G401.6 (cell line): ENCODE results near the gene GLB1L3.

Experiments used
- FAIRE-seq: peaks from 2 replicates; lab custom pipeline; 2012; peaks lifted over from hg19 to GRCh38; lab: Jason Lieb, UNC

GLB1L3 gene, protein sequence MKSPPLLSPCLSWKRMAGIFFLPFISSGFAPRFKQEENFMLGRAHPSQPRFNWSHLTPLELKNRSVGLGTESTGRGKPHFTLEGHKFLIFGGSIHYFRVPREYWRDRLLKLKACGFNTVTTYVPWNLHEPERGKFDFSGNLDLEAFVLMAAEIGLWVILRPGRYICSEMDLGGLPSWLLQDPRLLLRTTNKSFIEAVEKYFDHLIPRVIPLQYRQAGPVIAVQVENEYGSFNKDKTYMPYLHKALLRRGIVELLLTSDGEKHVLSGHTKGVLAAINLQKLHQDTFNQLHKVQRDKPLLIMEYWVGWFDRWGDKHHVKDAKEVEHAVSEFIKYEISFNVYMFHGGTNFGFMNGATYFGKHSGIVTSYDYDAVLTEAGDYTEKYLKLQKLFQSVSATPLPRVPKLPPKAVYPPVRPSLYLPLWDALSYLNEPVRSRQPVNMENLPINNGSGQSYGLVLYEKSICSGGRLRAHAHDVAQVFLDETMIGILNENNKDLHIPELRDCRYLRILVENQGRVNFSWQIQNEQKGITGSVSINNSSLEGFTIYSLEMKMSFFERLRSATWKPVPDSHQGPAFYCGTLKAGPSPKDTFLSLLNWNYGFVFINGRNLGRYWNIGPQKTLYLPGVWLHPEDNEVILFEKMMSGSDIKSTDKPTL

DNA sequence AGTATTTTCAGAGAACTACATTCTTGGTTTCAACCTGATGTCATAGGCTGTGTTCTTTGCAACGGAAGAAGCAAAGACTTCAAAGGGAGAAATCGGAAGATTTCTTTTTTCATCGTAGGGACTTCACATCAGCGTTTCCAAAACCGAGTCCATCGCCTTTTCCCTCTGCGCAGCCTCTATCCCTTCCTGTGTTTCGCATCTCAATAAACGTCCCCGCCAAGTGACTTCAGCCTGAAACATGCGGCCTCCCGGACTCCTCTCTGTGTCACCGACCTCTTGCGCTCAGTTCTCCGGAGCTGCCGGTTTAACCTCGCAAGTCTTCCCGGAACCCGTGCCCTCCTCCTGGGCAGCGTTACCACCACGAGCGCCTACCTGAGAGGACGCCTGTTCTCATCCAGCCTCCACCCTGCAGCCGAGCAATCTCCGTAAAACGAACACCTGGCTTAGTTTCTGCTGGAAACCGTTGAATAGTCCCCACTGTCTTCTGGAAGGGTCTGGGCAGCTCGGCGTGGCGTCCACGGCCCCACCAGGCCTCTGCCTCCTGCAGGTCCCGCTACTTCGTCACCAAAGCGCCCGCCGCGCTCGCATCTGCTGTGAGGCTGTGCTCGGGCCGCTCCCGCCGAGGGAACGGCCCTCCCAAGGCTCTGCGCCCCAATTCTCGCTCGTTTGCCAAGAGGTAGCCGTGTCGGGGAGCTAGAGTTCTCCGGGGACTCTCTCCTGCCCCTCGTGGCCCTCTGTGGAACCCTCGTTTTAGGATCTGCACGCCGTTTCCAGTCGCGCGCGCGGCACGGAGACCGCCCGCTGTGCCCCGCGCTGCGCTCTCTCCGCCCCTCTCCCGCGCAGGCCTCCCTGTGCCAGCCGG lies at the start of gene GLB1L3:
Gene GLB1L3 (plus strand): TSS at position 846 of the 862 bp plus-strand sequence. CDS start 362 bp downstream, outside the sequence.
- FAIRE-seq: no peak

DNA sequence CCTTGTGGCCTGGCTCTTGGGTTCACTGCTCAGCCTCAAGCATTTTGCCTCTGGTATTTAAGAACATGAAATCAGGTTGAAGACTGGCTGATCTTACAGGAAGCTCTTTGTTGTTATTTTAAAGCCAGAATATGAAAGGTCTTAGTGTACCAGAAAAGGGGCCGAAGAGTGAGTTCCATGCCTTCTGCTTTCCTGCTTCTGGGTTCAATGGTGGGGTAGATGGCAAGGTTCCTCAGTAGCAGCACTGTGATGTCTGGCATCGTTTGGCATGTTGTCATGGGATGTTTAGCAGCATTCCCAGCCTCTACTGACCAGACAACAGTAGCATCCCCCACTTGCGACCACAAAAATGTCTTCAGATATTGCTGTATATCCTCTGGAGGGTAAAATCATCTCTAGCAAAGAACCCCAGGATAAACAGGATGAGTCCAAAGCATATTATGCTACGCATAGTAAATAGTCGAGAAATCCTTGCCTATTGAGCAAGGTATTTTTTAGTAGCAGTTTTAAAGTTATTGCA lies 49.3 kb upstream of the GLB1L3 start:
- no peak for FAIRE-seq

DNA sequence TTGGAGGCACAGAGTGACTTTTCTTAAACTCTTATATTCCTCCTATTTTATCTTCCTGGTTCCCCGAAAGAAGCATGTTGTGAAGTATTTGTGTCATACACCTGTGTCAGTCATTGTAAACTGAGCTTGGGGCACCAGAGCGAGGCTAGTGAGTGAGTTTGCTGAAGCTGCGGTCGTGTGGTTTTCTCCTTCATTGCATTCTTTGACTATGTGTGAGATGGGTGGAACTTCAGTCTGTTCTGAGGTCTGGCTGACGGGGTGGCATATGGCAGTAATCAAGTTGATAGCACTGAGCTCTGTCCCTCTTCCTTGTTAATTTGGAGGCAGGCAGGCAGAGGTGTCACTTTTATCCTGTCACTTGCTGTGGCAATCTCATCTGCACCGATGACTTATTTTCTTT lies 47.6 kb upstream of the GLB1L3 start:
- FAIRE-seq: no peak

DNA sequence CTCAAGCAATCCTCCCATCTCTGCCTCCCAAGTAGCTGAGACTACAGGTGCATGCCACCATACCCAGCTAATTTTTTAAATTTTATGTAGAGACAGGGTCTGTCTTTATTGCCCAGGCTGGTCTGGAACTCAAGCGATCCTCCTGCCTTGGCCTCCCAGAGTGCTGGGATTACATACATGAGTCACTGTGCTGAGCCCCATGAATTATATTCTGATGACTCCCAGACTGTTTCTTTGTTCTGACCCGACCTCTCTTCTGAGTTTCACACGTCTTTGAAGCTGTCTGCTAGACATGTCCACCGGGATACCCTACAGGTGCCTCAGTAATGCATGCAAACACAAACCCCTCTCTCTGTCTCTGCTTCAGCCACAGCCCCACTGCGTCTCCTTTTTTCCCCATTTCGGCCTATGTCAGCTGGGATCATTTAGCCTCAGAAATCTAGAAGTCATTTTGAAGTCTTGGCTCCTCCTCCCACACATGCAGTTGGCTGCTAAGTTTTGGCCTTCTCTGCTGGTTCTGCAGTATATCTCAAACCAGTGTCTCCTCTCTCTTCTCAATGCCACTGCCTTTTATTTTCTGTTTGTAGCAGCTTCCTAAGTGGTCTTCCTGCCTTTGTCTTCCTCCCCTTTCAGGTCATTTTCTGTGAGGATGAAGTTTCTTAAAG lies 46.9 kb upstream of the GLB1L3 start:
- no peak for FAIRE-seq

DNA sequence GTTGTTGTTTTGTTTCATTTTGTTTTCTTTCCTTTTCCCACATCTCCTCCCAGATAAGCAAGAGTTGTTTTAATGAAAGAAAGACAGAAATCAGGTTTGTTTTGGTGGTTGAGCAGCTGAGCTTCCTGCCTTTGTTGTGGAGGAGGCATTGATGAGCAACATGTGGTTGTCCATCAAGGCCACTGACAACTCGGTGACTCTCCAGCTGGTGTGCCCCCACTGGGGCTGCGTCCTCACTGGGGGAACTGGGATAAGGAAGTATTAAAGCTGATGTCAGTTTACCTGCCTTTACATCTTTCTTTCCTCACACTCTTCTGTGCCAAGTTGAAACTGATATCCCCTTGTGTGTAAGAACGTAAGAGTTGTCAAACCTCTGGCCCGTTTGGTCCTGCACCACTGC lies 45.8 kb upstream of the GLB1L3 start:
- FAIRE-seq: no peak

DNA sequence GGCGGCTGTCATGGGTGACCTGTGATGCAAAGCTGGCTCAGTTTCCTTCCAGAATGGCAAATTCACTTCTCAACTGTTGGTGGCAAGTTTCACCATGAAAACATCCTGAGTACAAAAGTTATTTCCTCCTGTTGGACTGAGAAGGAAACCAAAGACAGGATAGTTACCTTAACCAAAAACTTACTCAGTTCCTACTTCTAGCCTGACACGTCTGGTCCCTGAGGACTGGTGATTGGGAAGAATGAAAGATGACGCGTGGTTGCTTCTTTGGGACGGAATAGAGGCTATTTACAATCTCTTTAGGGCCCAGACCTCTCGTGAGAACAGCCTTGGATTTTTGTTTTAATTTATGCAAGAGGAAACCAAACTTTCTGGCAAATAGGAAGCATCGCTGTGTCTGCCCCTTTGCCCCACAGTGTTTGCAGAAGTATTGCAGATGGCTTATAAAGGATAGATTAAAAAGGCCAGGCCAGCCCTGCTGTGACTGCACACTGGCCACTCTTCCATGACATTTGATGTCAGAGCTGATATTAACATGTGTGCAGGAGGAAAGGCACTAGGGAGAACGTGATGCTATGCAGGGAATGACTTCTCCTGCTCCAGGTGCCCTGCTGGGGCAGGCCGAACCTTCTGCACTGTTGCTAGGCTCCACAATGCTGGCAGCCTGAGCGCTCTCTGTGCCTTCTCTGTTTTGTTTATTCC lies 44.1 kb upstream of the GLB1L3 start:
- FAIRE-seq: no peak

DNA sequence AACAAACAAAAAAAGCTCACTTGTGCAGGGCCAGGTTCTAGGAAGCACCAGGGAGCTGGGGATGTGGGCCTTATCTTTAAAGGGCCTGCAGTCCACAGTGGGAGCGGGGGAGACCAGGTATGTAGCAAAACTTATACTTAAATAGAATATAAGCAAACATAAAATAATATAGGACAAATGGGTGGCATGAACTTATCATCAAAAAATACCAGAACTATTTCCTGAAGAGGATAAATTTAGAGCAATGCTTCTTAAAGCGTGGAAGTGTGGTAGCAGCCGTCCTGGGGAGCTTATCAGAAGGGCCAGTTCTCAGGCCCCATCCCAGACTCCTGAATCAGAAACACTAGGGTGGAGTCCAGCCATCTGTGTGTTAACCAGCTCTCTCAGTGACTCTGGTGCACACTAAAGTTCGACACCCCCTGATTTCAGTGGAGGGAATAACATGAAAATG lies 42.4 kb upstream of the GLB1L3 start:
- no peak for FAIRE-seq

DNA sequence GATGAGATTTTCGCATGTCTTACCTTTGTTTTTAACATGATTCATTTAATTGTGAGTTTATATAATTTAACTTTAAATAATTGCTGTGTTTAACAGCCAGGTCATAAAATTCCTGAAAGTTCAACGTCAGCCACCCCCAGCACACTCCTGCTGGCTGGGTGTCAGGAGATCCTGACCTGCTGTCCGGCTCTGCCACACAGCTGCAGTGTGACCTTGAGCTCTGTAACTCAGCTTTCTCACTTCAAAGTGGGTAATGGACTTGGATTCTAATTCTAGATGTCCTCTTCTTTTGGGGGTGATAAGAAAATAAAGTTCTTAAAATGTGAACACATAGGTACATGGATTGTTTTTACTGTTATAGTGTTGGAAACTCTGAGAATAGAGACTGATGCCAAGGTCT lies 40.8 kb upstream of the GLB1L3 start:
- FAIRE-seq: no peak

DNA sequence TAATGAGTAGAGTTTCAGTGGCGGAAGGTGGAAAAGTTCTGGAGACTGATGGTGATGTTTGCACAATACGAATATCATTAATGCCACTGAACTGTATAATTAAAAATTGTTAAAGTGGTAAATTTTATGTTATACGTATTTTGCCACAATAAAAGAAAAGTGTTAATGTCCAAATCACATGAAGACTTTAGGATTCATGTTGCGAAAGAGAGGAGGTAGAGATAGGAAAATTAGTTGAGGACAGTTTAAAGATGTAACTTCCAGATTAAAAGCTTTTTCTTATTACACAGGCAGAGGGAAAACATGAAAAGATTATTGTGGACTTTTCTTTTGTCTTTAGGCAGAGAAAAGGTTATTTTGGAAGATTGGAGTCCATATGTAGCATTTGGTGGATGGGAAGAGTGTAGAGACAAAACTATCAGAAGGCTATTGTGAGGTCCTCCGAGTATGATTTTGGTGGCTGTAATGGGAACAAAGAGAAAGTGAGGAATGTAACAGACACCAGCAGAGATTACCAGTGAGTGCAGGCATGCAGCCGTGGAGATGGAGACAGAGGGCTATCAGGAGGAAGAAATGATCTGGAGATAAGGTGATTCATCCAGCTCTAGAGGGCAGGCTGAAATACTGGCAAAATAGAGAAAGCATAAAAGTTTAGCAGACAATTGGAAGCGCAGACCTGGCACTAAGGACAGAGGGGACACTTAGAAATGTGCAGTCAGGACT lies 39.2 kb upstream of the GLB1L3 start:
- FAIRE-seq: no peak

DNA sequence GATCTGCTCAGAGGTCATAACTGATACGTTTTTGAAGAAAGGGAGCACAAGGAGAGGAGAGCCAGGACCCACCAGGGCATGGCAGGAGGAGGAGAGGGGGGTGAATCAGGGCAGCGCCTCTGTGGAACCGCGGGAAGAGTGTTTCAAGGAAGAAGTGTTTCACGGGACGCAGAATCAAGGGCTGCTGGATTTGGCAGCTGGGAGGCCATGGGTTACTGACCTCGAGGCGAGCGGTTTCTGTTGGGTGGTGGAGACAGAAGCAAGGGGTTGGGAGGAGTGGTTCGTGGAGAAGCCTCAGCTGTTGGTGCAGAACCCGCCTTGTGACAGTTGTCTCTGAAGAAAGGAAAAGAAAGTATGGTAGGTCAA lies 38.6 kb upstream of the GLB1L3 start:
- no peak for FAIRE-seq

DNA sequence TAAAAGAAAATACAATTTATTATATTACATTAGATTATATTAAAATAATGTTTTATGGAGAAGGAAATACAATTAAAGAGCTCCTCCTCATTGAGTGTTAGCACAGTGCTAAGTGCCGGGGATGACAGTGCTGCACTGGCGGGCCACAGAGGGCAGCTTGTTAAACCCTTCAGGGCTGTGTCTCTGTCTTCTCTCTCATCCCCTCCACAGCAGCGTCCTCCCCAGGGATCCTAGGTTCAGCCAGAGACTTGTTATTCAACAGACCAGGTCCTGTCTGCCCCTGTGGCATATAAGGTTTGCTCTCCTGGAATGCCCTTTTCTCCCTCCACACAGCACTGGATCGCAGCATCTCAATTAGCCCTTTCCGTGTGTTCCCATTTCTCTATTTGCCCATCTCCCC lies 37.2 kb upstream of the GLB1L3 start:
- FAIRE-seq: no peak

DNA sequence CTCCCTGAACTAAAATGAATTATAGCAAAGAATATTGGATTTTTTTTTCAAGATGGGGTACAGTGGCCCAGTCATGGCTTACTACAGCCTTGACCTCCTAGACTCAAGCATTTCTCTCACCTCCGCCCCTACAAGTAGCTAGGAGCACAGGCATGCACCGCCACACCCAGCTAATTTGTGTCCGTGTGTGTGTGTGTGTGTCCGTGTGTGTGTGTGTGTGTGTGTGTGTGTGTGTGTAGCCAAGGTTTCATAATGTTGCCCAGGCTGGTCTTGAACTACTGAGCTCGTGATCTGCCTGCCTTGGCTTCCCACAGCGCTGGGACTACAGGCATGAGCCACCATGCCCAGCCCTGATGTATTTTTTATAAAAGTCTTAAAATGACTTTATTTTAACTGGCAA lies 35.6 kb upstream of the GLB1L3 start:
- FAIRE-seq: no peak

DNA sequence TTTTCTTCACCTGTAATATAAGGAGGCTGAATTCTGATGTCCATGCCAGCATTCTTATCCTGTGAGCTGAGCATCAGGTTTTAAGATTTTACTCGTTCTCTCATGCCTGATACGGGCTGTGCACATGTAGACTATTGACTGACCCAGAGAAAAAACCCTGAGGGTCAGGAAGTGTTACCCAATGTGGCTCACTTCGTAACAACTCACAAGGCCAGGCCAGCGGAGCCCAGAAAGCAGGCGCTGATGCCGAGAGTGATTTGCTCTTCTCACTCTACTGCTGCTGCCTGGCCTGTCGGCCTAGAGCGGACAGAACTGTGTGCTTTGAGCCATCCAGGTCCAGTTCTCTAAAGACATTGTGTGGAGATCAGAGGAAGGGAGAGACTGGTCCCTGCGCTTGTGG lies 33.8 kb upstream of the GLB1L3 start:
- no peak for FAIRE-seq

DNA sequence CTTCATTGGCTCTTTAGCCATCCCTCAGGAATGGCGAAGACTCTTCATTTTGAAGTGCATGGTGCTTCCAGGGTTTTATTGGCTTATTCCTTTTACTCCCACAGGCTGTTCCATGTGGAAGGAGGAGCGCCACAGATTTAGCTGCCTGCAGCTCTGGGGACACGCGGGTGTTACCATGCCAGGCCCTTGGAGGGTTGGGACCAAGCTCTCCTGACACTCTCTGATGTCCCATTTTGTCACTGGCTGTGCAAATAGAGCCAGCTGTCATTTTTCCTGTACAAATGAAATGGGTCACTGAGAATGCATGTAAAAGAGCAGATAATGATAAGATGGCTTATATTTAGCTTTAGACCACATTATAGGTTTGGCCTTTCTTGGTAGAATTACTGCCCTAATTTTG lies 32.3 kb upstream of the GLB1L3 start:
- no peak for FAIRE-seq

DNA sequence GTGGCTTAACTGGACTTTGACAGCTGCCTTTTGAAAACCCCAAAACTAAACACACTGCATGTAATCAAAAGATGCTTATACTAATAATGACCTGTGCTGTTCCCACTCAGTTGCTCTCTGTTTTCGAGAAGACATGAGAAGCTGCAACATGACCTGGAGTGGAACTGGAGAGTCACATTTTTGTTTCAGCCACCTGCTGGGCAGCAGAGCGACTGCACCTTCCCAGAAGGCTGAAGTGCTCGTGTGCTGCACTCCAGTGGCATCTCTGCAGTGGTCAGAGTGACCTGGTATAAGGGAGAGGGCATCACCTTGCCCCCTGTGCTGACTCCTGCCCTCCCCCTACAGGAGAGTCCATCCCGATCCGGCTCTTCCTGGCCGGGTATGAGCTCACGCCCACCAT lies 31.6 kb upstream of the GLB1L3 start:
- no peak for FAIRE-seq

DNA sequence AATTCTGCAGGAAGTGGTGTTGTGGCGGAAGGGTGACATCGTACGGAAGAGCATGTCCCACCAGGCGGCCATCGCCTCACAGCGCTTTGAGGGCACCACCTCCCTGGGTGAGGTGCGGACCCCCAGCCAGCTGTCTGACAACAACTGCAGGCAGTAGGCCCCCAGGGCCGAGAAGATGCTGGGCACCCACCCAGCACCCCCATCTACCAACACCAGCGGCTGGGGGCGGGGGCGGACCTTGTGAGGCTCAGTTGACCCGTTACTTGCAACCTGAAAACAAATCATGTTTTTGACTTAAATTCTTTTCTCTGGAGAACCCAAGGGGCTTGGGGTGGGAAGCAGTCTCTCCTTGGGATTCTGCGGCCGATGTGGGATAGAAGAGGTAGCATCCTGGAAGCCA lies 30.7 kb upstream of the GLB1L3 start:
- FAIRE-seq: no peak

DNA sequence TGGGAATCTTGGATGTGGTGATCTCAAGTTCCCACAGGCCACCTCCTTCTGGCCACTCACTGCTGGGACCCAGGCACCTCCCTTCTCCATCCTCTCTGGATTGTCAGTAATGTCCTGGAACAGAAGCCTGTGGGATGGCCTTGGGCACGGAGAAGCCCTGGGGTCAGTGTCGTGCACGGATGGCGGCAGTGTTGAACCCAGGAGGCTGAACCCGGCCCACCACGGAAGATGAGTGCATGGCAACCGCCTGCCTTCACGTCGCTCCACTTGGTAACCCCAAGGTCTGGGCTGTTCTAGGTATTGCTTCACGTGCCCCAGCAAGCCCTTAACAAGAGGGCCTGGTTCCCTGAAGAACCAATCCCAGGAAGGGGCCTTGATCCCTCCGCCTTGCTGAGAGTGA lies 30.1 kb upstream of the GLB1L3 start:
- no peak for FAIRE-seq

DNA sequence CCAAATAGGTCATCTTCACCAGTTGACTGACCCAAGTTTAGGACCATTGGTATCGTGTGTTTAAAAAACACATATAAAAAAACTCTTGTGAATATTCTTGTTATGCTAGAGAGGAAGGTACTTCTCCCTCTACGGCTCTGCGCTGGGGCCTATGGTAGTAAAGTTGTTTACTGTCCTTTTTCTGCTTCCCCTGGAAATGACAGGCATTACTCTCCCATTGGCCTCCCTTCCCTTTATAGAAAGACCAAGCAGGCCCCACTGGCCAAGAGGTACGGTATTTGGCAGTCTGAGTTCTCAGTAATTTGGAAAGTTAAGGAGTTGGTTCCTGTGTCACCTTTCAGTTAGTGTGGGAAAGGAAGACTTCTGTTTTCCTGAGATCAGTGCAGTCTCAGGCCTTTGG lies 29.5 kb upstream of the GLB1L3 start:
- FAIRE-seq: no peak

DNA sequence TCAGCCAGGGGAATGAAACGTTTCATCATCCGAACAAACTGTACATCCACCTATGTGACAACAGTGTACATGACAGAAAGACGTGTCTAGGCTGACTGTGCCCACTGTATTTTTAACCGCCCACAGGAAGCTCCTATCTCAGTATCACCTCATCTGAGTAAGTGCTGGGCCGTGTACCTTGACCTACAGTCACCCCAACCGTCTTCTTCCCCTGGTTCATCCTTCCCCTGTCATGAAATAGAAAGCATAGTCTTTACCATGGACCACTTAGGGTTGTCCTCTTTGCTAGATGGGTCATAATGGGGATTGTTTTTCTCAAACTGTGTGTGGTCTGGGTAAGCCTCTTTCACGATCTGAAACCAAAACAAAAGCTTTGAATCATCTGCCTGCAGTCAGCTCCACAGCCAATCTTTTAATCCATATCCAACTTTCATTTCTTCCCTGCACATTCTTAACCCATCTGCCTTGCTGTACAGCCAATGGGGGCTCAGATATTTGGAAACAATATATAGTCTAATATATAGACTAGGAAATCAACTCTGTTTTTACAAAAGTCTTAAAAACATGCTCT lies 27.2 kb upstream of the GLB1L3 start:
- FAIRE-seq: no peak

DNA sequence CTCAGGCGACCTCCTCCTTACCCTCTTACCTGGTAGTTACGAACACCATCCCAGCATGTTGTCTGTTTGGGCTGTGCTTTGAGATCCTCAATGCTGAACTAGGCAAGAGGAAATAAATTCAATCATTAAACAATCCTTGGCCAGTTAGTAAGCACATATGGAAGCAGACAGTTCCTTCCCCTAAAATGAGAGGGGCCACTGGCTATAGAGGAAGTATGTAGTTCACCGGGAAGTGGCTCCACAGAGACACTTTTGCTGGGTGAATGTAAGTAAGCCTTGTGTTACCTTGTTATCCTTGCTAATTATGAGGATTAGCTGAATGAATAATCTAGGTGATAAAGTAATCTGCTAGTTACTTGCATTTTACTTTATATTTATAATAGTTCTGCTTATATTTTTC lies 25.9 kb upstream of the GLB1L3 start:
- FAIRE-seq: no peak

DNA sequence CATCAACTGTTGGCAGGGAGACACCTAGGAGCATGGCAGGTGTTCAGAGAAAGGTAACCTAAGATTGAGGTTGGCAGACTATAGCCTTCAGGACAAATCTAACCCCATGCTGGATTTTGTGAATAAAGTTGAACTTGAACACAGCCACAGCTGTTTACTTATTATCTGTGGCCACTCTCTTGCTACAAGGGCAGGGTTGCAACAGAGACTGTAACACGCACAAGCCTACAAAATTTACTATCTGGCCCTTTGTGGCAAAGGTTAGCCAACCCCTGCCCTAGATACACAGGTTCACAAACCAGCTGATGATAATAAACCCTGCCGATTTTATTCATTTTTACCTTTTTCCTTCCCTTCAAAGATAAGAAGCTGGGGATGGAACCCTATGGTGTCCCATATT lies 25.5 kb upstream of the GLB1L3 start:
- FAIRE-seq: no peak
